Measurements from ENCODE around the gene PRSS2.

The PRSS2 gene

DNA sequence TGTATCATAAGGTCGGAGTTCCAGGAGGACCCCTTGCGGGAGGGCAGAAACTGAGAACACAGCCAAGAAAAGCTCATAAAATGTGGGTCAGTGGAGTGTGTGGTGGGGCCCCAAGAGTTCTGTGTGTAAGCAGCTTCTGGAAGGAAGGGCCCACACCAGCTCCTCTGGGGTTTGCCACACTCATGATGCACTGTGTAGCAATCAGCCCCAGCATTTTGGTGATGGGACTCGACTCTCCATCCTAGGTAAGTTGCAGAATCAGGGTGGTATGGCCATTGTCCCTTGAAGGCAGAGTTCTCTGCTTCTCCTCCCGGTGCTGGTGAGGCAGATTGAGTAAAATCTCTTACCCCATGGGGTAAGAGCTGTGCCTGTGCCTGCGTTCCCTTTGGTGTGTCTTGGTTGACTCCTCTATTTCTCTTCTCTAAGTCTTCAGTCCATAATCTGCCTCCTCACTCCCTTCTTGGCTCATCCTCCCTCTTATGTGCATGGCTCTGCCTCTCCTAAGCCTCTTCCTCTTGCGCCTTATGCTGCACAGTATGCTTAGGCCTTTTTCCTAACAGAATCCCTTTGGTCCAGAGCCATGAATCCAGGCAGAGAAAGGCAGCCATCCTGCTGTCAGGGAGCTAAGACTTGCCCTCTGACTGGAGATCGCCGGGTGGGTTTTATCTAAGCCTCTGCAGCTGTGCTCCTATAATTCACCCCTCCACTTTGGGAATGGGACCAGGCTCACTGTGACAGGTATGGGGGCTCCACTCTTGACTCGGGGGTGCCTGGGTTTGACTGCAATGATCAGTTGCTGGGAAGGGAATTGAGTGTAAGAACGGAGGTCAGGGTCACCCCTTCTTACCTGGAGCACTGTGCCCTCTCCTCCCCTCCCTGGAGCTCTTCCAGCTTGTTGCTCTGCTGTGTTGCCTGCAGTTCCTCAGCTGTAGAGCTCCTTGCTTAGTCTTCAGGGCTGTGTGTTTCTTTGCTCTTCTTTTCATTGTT, 17.8 kb downstream of the PRSS2 start:
- DNase-seq = no peak

- DNase-seq = no peak
Observed at GRCh38 chr7:142789441-142789840, 18.7 kb downstream of the PRSS2 start.

DNA sequence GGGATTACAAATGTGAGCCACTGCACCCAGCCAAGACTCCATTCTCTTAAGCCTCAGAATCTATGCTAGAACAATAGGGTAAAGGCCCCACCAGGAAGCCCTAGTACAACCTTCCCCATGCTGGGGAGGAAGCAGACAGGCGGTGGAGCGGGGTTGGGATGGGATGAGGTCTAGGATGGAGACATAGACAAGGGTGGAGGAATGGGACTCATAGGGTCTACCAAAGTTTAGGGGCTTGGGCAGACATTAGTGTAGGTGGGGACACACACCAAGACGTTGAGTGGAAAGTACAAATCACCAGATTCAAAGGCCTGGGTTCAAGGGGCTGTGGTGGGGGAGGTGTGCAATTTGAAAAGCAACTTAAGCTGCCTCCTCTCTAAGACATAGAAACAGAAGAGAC, 19.3 kb downstream of the PRSS2 start:
- no peak for DNase-seq

DNA sequence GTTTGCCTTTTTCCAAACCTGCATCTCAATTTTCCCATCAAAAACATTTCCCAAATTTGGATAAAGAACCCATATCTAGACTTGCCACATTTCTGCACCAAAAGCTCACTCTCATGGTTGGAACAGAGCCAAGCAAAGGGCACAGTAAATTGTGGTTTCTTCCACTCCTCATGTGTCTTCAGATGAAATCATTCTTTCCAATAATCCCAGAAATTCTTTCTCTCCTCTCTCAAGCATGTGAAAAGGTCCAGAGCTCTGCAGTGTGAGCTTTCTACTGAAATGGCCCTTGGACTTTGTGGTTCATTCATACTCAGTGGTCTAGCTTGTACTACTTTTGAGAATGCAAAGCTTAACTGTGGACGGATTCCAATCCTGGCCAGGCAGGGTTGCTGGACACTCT, 19.8 kb downstream of the PRSS2 start:
- no peak for DNase-seq

DNA sequence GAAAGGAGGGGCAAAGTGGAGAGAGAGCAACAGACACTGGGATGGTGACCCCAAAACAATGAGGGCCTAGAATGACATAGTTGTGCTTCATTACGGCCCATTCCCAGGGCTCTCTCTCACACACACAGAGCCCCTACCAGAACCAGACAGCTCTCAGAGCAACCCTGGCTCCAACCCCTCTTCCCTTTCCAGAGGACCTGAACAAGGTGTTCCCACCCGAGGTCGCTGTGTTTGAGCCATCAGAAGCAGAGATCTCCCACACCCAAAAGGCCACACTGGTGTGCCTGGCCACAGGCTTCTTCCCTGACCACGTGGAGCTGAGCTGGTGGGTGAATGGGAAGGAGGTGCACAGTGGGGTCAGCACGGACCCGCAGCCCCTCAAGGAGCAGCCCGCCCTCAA, 20.7 kb downstream of the PRSS2 start:
- no peak for DNase-seq

DNA sequence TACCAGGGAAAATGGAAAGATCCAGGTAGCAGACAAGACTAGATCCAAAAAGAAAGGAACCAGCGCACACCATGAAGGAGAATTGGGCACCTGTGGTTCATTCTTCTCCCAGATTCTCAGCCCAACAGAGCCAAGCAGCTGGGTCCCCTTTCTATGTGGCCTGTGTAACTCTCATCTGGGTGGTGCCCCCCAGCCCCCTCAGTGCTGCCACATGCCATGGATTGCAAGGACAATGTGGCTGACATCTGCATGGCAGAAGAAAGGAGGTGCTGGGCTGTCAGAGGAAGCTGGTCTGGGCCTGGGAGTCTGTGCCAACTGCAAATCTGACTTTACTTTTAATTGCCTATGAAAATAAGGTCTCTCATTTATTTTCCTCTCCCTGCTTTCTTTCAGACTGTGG, 21.4 kb downstream of the PRSS2 start:
- no peak for DNase-seq

- DNase-seq = no peak
Observed at GRCh38 chr7:142792593-142792992, 21.8 kb downstream of the PRSS2 start.

GRCh38 chr7:142793156-142793555, 22.4 kb downstream of the PRSS2 start:
- DNase-seq = no peak

DNA sequence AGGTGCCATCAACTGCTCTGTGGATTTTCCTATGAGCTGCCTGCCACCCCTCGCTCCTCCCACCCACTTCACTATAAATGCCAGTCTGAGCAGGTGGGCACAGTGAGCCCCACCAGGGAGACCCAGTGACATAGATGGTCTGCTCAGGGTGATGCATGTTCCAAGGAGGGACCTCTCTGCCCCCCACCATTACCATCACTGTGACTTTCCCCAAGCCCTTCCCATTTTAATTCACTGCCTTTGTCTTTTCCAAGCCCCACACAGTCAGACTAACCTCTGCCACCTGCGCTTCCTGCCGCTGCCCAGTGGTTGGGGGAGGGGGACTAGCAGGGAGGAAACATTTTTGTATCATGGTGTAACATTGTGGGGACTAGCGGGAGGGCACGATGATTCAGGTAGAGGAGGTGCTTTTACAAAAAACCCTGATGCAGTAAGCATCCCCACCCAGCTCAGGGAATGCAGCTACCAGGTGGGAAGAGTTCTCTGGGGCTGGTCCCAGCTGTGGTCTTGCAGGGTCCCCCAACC, 24.6 kb downstream of the PRSS2 start:
- no peak for DNase-seq

GRCh38 chr7:142796001-142796500, 25.3 kb downstream of the PRSS2 start:
- DNase-seq = no peak

- DNase-seq = no peak
Observed at GRCh38 chr7:142796501-142797390, 26.0 kb downstream of the PRSS2 start.

GRCh38 chr7:142797391-142798377, 26.9 kb downstream of the PRSS2 start:
- DNase-seq = no peak

- DNase-seq = no peak
Observed at GRCh38 chr7:142798451-142799436, 28.0 kb downstream of the PRSS2 start.

GRCh38 chr7:142799437-142799835, 28.7 kb downstream of the PRSS2 start:
- DNase-seq = no peak

DNA sequence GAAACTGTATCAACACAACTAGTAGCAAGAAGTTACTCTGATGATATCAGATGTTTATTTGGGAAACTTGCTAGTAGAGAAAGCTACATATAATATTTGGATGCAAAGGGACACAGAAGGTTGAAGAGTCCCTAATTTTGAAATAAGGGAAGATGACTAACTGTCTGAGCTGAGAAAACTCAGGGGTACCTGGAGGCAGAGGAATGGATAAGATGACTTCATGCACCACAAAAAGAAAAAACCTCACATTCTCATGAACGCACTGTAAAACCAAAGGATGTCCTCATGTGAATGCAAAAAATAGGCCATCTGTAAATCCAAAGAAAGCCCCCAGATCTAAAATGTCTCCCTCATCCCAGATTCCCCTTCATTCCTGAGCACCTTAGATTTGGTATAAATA, 29.3 kb downstream of the PRSS2 start:
- no peak for DNase-seq

DNA sequence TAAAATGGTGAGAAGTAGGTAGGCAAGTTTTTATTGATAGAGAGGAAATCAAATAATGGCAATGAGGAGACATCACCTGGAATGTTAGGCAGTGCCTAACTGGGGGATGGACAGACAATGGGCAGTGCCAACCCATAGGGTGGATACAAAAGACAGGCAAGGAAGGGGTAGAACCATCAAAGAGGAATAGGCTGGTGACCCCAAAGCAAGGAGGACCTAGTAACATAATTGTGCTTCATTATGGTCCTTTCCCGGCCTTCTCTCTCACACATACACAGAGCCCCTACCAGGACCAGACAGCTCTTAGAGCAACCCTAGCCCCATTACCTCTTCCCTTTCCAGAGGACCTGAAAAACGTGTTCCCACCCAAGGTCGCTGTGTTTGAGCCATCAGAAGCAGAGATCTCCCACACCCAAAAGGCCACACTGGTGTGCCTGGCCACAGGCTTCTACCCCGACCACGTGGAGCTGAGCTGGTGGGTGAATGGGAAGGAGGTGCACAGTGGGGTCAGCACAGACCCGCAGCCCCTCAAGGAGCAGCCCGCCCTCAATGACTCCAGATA, 30.0 kb downstream of the PRSS2 start:
- DNase-seq = no peak

DNA sequence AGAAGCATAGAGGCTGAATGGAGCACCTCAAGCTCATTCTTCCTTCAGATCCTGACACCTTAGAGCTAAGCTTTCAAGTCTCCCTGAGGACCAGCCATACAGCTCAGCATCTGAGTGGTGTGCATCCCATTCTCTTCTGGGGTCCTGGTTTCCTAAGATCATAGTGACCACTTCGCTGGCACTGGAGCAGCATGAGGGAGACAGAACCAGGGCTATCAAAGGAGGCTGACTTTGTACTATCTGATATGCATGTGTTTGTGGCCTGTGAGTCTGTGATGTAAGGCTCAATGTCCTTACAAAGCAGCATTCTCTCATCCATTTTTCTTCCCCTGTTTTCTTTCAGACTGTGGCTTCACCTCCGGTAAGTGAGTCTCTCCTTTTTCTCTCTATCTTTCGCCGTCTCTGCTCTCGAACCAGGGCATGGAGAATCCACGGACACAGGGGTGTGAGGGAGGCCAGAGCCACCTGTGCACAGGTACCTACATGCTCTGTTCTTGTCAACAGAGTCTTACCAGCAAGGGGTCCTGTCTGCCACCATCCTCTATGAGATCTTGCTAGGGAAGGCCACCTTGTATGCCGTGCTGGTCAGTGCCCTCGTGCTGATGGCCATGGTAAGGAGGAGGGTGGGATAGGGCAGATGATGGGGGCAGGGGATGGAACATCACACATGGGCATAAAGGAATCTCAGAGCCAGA, 31.0 kb downstream of the PRSS2 start:
- DNase-seq = no peak

- DNase-seq = no peak
Observed at GRCh38 chr7:142802301-142802700, 31.5 kb downstream of the PRSS2 start.

- DNase-seq = no peak
Observed at GRCh38 chr7:142803901-142804300, 33.1 kb downstream of the PRSS2 start.

GRCh38 chr7:142804728-142805207, 34.0 kb downstream of the PRSS2 start:
- no peak for DNase-seq
